ENCODE data around the gene SMIM21.
A peak's percentile ranks its signal among the peaks of the same experiment; 100 is the strongest.

Gene SMIM21

GRCh38 chr18:75427603-75428002 lies at the start of gene SMIM21:
SMIM21 (minus strand) TSS chr18:75427703; CDS start chr18:75427563, 140 bp downstream.
- intact Hi-C loops (cut with DNase I), result no loop called here
- no peak for DNase-seq

- no peak for DNase-seq
- intact Hi-C loops (cut with DNase I), result no loop called here
Observed at GRCh38 chr18:75475228-75475627, 47.7 kb upstream of the SMIM21 start.

DNA sequence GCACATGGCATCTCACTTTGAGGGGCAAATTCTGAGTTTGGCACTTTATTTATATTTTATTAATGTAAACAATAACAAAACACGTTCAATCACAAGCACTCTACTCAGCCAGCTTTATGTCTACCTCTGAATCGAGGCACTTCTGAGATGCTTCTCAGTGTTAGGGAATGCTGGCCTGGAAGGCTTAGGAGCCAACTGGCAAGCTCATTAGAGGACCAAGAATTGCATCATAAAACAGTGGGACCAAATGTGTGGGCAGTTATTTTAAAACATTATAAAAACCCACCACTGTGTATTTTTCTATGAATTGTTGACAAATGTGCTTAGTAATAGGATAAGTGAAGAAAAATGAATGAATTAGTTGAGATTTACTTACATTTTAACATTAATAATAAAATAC lies 46.8 kb upstream of the SMIM21 start:
- no peak for DNase-seq
- intact Hi-C loops (cut with DNase I), result no loop called here

DNA sequence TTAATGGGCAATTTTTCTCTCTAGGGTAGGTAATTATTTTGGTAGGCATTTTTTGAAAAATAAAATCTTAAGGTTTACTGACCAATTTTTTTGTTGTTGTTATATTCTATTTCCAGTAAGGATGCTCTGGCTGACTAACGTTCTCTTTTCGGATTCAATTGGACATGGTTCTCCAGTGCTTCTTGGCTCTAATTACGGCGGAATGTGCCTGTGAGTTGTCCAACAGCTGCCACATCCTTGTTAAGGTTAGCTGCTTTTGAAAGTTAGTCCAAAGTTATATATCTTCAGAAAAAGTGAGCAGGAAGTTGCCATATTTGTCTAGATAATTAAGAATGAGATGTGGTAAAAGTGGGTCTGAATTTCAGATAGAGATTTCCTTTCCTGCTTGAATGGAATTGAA lies 45.8 kb upstream of the SMIM21 start:
- intact Hi-C loops (cut with DNase I), result no loop called here

DNA sequence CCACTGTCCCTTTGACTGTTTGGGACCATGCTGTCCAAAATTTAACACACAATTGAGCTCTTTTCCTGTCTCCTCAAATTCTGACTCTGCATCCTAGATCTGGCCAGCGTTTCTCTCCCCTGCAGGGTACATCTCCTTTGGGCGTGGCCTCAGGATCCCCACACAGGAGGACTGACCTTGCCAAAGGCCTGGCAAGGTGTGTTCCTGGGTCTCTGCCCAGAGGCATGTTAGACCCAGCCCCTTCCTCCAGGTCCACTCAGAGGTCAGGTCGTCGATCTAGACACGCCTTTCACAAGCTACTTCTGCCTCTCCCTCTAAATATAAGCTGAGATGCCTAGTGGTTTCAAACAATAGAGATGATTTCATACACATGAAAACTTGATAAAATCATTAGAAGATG lies 45.4 kb upstream of the SMIM21 start:
- intact Hi-C loops (cut with DNase I), result no loop called here

More for the DNA sequence above, 45.8 kb upstream of the SMIM21 start:
- no peak for DNase-seq

GRCh38 chr18:75472396-75472795 lies 44.9 kb upstream of the SMIM21 start:
- no peak for DNase-seq
- intact Hi-C loops (cut with DNase I), result no loop called here

More for the DNA sequence above, 45.4 kb upstream of the SMIM21 start:
- DNase-seq, result no peak

DNA sequence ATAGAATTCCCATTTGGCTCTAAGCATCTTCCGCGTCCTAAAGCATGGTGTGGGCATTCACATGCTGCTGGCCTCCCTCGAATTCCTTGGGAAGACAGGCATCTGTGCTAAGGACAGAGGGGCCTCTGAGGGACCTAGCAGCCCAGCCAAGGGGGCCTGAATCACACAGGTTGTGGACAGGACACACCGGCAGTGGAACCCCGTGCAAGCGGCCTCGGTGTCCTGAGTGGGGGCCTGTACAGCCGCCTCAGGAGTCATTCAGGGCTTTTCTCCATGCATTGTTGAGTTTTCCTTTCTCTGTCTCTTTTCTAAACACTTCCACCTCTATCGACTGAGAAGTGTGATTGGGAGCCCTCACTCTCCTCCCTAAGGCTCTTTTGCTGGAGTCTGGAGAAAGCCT lies 44.3 kb upstream of the SMIM21 start:
- no peak for DNase-seq
- intact Hi-C loops (cut with DNase I), result no loop called here

- no peak for DNase-seq
- intact Hi-C loops (cut with DNase I), result no loop called here
Observed at GRCh38 chr18:75467851-75468250, 40.3 kb upstream of the SMIM21 start.

- intact Hi-C loops (cut with DNase I), result no loop called here
- no peak for DNase-seq
Observed at GRCh38 chr18:75467281-75467795, 39.8 kb upstream of the SMIM21 start.

GRCh38 chr18:75464356-75464755 lies 36.9 kb upstream of the SMIM21 start:
- intact Hi-C loops (cut with DNase I), result no loop called here

GRCh38 chr18:75462178-75462832 lies 34.8 kb upstream of the SMIM21 start:
- DNase-seq, result no peak
- intact Hi-C loops (cut with DNase I), result no loop called here

More at GRCh38 chr18:75464356-75464755, 36.9 kb upstream of the SMIM21 start:
- no peak for DNase-seq

GRCh38 chr18:75456199-75456631 lies 28.7 kb upstream of the SMIM21 start:
- intact Hi-C loops (cut with DNase I), result no loop called here

GRCh38 chr18:75455249-75456198 lies 28.0 kb upstream of the SMIM21 start:
- peak in 1 of 10 donors; percentile 17 for DNase-seq
- intact Hi-C loops (cut with DNase I), result no loop called here

More at GRCh38 chr18:75456199-75456631, 28.7 kb upstream of the SMIM21 start:
- no peak for DNase-seq

- intact Hi-C loops (cut with DNase I), result no loop called here
- no peak for DNase-seq
Observed at GRCh38 chr18:75454022-75454795, 26.7 kb upstream of the SMIM21 start.

DNA sequence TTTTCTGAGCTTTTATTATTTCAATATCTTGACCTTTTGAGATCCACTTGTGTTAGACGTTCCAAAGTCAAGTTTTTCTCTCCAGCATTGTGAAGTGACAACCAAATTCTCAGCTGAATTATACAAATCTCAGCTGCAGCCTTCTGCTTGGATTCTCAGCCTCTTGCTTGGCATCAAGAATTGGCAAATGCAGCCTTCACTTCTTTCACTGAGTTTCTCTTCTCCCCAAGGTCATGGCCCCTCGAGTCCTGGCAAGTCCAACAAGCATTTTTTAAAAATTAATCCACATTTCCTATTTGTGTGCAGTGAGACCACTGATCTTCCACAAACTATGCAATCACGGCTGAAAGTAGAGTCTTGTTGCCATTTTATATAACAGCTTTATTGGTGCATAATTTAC lies 23.4 kb upstream of the SMIM21 start:
- no peak for DNase-seq
- intact Hi-C loops (cut with DNase I), result no loop called here

GRCh38 chr18:75441896-75442295 lies 14.4 kb upstream of the SMIM21 start:
- DNase-seq, result no peak
- intact Hi-C loops (cut with DNase I), result no loop called here

DNA sequence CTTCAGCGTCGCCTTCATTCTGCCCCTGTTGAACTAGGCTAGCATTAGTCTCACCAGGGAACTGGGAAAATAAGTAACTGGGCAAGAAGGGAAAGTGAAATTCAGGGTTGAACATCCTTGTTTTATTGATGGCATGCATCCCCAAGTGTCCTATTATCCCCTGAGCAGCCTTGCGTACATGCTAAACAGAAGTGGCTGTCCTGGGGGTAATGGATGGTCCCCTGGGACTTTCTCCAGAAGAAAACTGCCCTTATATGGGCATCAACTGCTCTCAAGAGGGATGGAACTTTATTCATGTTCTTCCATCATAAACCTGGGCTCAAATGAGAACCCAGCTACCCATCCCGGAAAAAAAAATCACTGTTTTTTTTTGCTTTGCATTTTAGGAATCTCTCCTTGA lies 11.8 kb upstream of the SMIM21 start:
- intact Hi-C loops (cut with DNase I), result no loop called here

GRCh38 chr18:75438891-75439290 lies 11.4 kb upstream of the SMIM21 start:
- intact Hi-C loops (cut with DNase I), result no loop called here
- no peak for DNase-seq

More for the DNA sequence above, 11.8 kb upstream of the SMIM21 start:
- no peak for DNase-seq

- intact Hi-C loops (cut with DNase I), result no loop called here
- DNase-seq, result no peak
Observed at GRCh38 chr18:75437979-75438378, 10.5 kb upstream of the SMIM21 start.

DNA sequence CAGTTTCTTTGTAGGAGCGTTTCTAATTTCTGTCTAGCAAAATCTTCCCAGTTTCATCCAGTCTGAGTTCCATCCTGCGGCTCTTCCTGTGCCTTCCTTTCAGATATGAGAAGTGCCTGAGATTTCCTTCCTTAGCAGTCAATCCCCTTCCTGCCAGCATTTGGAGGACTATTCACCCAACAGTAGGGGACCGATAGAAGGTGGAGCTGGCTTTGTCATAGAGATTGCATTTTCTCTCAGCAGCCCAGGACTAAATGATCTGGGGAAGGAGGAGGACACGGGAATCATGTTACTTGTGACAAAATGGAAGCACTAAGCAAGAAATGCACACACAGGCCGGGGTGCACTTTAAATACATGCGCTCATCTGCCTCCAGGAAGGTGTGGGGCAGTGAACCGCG lies 5.6 kb upstream of the SMIM21 start:
- no peak for DNase-seq
- intact Hi-C loops (cut with DNase I), result no loop called here

DNA sequence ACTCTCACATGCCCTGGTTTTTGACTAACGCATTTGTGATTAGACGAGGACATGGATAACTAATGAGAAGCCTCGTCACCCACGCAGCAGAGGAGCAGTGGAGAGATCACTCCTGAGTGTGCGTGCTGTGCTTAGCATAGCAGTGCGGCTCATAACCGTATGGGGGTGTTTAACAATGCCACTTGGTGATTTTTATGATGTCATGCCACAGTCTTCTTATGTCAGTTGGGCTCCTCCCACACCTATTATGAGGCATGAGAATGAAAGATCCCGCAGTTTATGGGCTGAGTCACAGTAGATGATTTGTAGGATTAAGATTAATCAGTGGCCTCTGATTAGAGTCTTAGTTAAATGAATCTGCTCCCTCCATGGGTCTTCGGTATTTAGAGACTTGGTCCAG lies 2.5 kb upstream of the SMIM21 start:
- no peak for DNase-seq
- intact Hi-C loops (cut with DNase I), result no loop called here
